Neutrophil (primary cell): ENCODE results near the gene WDR37.

ENCODE experiments used
- H3K27ac ChIP-seq: fragments of 200-600 bp; sonication (generic); 2 replicates; pipeline ENCODE4 v1.5.1; 2016; ENCODE audit warnings: mild to moderate bottlenecking, moderate library complexity
- H3K27me3 ChIP-seq: fragments of 200-600 bp; sonication (generic); 2 replicates; pipeline ENCODE4 v1.6.0; 2016; ENCODE audit warnings: mild to moderate bottlenecking
- H3K36me3 ChIP-seq: fragments of 200-600 bp; sonication (generic); 2 replicates; pipeline ENCODE4 v1.5.1; 2017
- H3K4me1 ChIP-seq, 2 experiments: fragments of 200-600 bp in 1 of 2; sonication (generic) in 1 of 2; 1 replicate in 1 of 2; 2 replicates in 1 of 2; pipeline versions ENCODE4 v1.5.1 to v1.6.1; 2013 to 2016; ENCODE audit warnings: low read depth in 1 of 2, low read length in 1 of 2, mild to moderate bottlenecking in 1 of 2, moderate library complexity in 1 of 2; ENCODE audit not compliant: control insufficient read depth in 1 of 2, insufficient read depth in 1 of 2
- H3K4me3 ChIP-seq, 2 experiments: fragments of 200-600 bp in 1 of 2; sonication (generic) in 1 of 2; 1 replicate in 1 of 2; 2 replicates in 1 of 2; pipeline ENCODE4 v1.5.1; 2013 to 2016; ENCODE audit warnings: low read depth in 1 of 2, low read length in 1 of 2, mild to moderate bottlenecking in 1 of 2, moderate library complexity in 1 of 2
- H3K9me3 ChIP-seq: fragments of 200-600 bp; sonication (generic); 2 replicates; pipeline ENCODE4 v1.5.1; 2016
- TF ChIP-seq, protein P1 (sequence below): fragments of 200-600 bp; sonication (generic); IDR thresholded peaks from 2 replicates; pipeline ENCODE4 v1.5.1; 2016; ENCODE audit warnings: antibody characterized with exemption

The WDR37 gene

DNA sequence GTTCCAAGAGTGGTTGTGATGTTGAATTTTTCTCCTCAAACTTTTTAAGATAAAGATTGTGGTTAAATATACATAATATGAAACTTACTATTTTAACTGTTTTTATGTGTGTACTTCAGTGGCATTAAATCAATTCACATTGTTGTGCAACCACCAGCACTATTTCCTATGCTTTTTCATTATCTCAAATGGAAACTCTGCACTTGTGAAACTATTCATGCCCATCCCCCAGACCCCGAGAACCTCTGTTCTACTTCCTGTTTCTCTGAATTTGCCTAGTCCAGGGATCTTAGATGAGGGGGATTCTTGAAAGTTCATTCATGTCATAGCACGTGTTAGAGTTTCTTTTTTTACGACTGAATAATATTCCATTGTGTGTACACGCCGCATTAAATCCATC, 67.0 kb downstream of the WDR37 start:
- TF ChIP-seq, protein P1, sequence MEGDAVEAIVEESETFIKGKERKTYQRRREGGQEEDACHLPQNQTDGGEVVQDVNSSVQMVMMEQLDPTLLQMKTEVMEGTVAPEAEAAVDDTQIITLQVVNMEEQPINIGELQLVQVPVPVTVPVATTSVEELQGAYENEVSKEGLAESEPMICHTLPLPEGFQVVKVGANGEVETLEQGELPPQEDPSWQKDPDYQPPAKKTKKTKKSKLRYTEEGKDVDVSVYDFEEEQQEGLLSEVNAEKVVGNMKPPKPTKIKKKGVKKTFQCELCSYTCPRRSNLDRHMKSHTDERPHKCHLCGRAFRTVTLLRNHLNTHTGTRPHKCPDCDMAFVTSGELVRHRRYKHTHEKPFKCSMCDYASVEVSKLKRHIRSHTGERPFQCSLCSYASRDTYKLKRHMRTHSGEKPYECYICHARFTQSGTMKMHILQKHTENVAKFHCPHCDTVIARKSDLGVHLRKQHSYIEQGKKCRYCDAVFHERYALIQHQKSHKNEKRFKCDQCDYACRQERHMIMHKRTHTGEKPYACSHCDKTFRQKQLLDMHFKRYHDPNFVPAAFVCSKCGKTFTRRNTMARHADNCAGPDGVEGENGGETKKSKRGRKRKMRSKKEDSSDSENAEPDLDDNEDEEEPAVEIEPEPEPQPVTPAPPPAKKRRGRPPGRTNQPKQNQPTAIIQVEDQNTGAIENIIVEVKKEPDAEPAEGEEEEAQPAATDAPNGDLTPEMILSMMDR, result no peak
- H3K36me3 ChIP-seq, result peaks cover 96% of the 10 kb centered on the region
- no peaks in the 10 kb centered on the region for H3K9me3 ChIP-seq
- no peaks in the 10 kb centered on the region for H3K27me3 ChIP-seq
- H3K4me3 ChIP-seq, result no peak overlapping the region
- no peak overlapping the region for H3K27ac ChIP-seq
- H3K4me1 ChIP-seq, result peaks cover 0 to 3% of the 10 kb centered on the region in 2 experiments

DNA sequence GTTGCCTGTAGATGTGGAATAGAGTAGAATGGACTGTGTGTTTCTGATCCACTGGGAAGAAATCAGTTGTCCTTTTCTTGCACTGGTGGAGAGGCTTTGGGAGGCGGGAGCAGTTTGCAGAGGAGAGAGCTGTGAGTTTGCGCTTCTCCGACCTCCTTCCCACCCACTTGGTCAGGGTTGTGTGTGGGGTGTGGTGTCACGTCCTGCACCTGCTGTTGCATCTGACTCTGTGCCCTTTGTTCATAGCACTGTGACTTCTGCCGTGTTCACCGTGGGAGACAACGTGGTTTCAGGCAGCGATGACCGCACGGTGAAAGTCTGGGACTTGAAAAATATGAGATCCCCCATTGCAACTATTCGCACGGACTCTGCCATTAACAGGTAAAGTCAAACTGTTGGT, 67.8 kb downstream of the WDR37 start:
- Histone ChIP-seq H3K4me3 (no peak overlapping the region), H3K4me1 (peaks cover 0 to 3% of the 10 kb centered on the region in 2 experiments), H3K27me3 (no peaks in the 10 kb centered on the region), H3K27ac (no peak overlapping the region), H3K9me3 (no peaks in the 10 kb centered on the region), H3K36me3 (peaks cover 96% of the 10 kb centered on the region)
- TF ChIP-seq, protein P1, result no peak

DNA sequence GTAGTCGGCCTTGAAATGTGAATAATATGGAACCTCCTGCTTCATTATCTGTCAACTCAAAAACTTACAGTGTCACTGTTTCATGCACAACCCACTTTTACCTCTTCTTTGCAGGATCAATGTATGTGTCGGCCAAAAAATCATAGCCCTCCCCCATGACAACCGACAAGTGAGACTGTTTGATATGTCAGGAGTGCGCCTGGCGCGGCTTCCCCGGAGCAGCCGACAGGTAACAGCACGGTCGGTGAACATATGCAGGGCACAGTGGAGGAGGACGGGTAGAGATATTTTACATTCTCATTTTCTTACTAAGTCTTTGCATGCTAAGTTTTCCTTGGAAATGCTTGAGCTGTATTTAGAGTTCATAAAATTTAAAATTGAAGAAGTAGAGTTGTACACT, 68.6 kb downstream of the WDR37 start:
- TF ChIP-seq, protein P1, result no peak
- Histone ChIP-seq H3K27me3 (no peaks in the 10 kb centered on the region), H3K4me3 (no peak overlapping the region), H3K9me3 (no peaks in the 10 kb centered on the region), H3K27ac (no peak overlapping the region), H3K4me1 (peaks cover 0 to 3% of the 10 kb centered on the region in 2 experiments), H3K36me3 (peaks cover 96% of the 10 kb centered on the region)

DNA sequence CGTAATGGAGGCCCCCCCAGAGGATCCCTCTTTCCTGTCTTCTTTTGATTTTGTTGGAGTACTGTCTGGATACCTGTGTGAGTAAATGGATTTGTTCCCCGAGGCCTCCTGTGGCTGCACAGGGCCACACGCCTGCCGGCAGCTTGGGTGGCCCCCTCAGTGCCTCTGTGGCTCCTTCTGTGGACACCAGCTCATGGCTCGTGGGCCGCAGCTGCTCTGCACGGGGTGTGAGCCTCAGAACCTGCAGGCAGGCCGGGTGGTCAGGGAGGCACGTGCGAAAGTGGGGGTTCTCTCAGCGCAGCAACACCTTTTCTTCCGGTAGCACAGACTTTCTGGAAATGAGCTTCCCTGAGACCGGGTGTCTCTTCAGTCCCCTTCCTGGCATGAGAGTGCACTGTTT, 70.3 kb downstream of the WDR37 start:
- Histone ChIP-seq H3K4me3 (no peak overlapping the region), H3K4me1 (peaks cover 0 to 3% of the 10 kb centered on the region in 2 experiments), H3K9me3 (no peaks in the 10 kb centered on the region), H3K36me3 (peaks cover 96% of the 10 kb centered on the region), H3K27me3 (no peaks in the 10 kb centered on the region), H3K27ac (no peak overlapping the region)
- TF ChIP-seq, protein P1, result no peak

DNA sequence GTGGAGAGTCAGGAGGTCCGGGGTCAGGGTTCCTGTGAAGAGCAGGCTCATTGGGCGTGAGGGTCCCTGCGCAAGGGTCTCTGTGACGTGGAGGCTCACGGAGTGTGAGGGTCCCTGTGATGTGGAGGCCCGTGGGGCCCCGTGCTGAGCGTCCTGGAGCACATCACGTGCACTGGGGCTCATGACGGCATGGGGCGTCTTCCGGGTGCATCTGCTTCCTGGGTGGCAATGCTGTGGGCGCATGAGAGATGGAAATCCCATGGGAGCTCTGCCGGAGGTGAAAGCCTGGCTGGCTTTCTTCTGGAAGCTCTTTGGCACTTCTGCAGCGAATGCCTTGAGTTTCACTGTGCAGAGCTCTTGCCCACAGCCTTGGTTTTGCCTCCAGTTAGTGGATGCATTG, 71.4 kb downstream of the WDR37 start:
- Histone ChIP-seq H3K4me1 (peaks cover 0 to 3% of the 10 kb centered on the region in 2 experiments), H3K9me3 (no peaks in the 10 kb centered on the region), H3K36me3 (peaks cover 96% of the 10 kb centered on the region), H3K27ac (no peak overlapping the region), H3K4me3 (no peak overlapping the region), H3K27me3 (no peaks in the 10 kb centered on the region)
- TF ChIP-seq, protein P1, result no peak

DNA sequence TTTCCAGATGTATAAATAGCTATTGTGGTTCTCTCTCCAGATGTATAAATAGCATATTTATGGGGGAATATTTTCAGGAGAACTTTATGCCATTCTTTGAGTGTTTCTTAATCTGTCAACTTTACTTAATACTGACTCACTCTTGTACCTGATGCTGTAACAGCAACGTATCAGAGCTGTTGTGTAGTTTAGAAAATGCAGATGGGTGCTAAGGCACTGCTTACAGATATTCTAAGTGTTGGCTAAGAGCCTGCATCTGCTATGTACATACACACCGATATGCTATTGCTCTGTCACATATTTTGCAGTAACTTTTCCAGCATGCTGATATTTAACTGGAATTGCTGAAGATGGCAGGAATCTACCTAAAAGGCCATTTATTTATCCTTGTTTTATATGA, 71.9 kb downstream of the WDR37 start:
- Histone ChIP-seq H3K36me3 (peaks cover 95% of the 10 kb centered on the region), H3K4me1 (peaks cover 0 to 2% of the 10 kb centered on the region in 2 experiments), H3K4me3 (no peak overlapping the region), H3K27ac (no peak overlapping the region), H3K9me3 (no peaks in the 10 kb centered on the region), H3K27me3 (no peaks in the 10 kb centered on the region)
- TF ChIP-seq, protein P1, result no peak
